SK-N-SH (cell line): ENCODE results near the gene PALS1.

ENCODE experiments used
- EP300 ChIP-seq, 2 experiments: IDR thresholded peaks; 2 replicates each; pipeline versions ENCODE4 v1.4.0 to v1.6.1; 2012; ENCODE audit warnings: borderline replicate concordance in 1 of 2, low read depth in 1 of 2, low read length in 1 of 2
- EZH2phosphoT487 ChIP-seq: fragments of 200-600 bp; sonication (generic); IDR thresholded peaks from 2 replicates; pipeline ENCODE4 v1.6.1; 2017; ENCODE audit warnings: low read depth, mixed run types, mild to moderate bottlenecking, antibody characterized with exemption, moderate library complexity, borderline replicate concordance
- FOSL2 ChIP-seq: IDR thresholded peaks from 2 replicates; pipeline ENCODE4 v1.4.0; 2012; ENCODE audit warnings: low read depth, mild to moderate bottlenecking, moderate library complexity, borderline replicate concordance
- GABPA ChIP-seq: IDR thresholded peaks from 2 replicates; pipeline ENCODE4 v1.4.0; 2012; ENCODE audit warnings: low read depth, mild to moderate bottlenecking
- POLR2AphosphoS5 ChIP-seq: IDR thresholded peaks from 2 replicates; pipeline ENCODE4 v1.6.1; 2012; ENCODE audit warnings: low read depth, low read length
- RAD21 ChIP-seq: IDR thresholded peaks from 2 replicates; pipeline ENCODE4 v1.6.1; 2012; ENCODE audit warnings: mild to moderate bottlenecking, low read length
- RCOR1 ChIP-seq: fragments of 150-350 bp; IDR thresholded peaks from 2 replicates; pipeline ENCODE4 v1.6.1; 2017; ENCODE audit warnings: antibody characterized with exemption, low read length
- SMC3 ChIP-seq: IDR thresholded peaks from 2 replicates; pipeline ENCODE4 v1.6.1; 2012; ENCODE audit warnings: low read depth, low read length, improper control_type of control experiment
- TAF1 ChIP-seq: IDR thresholded peaks from 2 replicates; pipeline ENCODE4 v1.6.1; 2012; ENCODE audit warnings: low read depth, mild to moderate bottlenecking, low read length, moderate library complexity, borderline replicate concordance
- TF ChIP-seq, protein P1 (sequence below): fragments of 200-600 bp; sonication (generic); IDR thresholded peaks from 2 replicates; pipeline ENCODE4 v1.6.1; 2017; ENCODE audit warnings: antibody characterized with exemption, mild to moderate bottlenecking, moderate library complexity
- TF ChIP-seq, protein P2 (sequence below): IDR thresholded peaks from 2 replicates; pipeline ENCODE4 v1.4.0; 2012; ENCODE audit warnings: low read depth, borderline replicate concordance
- TF ChIP-seq, protein P3 (sequence below): fragments of 150-350 bp; IDR thresholded peaks from 2 replicates; pipeline ENCODE4 v1.6.1; 2017; ENCODE audit warnings: antibody characterized with exemption, low read length, low read depth, borderline replicate concordance
- TF ChIP-seq, protein P4 (sequence below): IDR thresholded peaks from 2 replicates; pipeline ENCODE4 v1.6.1; 2012; ENCODE audit warnings: mild to moderate bottlenecking, low read depth, low read length, moderate library complexity

DNA sequence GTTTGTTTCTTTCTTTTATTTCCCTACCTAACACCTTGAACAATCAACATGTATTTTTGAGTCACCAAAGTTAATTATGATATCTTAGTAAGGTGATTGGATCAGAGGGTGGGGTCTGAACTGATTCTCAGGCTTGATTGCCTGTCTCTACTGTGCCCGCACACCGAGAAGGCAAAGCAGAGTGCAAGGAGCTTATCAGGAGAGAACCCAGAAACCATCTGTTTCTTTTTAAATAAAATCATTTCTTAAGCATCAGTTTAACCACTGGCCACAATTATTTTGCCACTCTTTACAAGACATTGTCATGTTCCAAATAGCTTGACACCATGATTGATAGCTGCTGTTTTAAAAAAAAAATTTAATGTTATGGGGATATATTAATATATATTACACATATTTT, 48.9 kb upstream of the PALS1 start:
- TF ChIP-seq, protein P1, sequence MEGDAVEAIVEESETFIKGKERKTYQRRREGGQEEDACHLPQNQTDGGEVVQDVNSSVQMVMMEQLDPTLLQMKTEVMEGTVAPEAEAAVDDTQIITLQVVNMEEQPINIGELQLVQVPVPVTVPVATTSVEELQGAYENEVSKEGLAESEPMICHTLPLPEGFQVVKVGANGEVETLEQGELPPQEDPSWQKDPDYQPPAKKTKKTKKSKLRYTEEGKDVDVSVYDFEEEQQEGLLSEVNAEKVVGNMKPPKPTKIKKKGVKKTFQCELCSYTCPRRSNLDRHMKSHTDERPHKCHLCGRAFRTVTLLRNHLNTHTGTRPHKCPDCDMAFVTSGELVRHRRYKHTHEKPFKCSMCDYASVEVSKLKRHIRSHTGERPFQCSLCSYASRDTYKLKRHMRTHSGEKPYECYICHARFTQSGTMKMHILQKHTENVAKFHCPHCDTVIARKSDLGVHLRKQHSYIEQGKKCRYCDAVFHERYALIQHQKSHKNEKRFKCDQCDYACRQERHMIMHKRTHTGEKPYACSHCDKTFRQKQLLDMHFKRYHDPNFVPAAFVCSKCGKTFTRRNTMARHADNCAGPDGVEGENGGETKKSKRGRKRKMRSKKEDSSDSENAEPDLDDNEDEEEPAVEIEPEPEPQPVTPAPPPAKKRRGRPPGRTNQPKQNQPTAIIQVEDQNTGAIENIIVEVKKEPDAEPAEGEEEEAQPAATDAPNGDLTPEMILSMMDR, result no peak
- TF ChIP-seq GABPA (no peak), RAD21 (no peak), EP300 (IDR thresholded peaks at IDR 0.05; ENCODE audit: borderline replicate concordance in 1 of 2, low read depth in 1 of 2, low read length in 1 of 2) (no peak), SMC3 (no peak), TAF1 (no peak), FOSL2 (no peak), POLR2AphosphoS5 (no peak), EZH2phosphoT487 (no peak), RCOR1 (no peak)
- TF ChIP-seq, protein P2, sequence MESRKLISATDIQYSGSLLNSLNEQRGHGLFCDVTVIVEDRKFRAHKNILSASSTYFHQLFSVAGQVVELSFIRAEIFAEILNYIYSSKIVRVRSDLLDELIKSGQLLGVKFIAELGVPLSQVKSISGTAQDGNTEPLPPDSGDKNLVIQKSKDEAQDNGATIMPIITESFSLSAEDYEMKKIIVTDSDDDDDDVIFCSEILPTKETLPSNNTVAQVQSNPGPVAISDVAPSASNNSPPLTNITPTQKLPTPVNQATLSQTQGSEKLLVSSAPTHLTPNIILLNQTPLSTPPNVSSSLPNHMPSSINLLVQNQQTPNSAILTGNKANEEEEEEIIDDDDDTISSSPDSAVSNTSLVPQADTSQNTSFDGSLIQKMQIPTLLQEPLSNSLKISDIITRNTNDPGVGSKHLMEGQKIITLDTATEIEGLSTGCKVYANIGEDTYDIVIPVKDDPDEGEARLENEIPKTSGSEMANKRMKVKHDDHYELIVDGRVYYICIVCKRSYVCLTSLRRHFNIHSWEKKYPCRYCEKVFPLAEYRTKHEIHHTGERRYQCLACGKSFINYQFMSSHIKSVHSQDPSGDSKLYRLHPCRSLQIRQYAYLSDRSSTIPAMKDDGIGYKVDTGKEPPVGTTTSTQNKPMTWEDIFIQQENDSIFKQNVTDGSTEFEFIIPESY, result no peak
- TF ChIP-seq, protein P3, sequence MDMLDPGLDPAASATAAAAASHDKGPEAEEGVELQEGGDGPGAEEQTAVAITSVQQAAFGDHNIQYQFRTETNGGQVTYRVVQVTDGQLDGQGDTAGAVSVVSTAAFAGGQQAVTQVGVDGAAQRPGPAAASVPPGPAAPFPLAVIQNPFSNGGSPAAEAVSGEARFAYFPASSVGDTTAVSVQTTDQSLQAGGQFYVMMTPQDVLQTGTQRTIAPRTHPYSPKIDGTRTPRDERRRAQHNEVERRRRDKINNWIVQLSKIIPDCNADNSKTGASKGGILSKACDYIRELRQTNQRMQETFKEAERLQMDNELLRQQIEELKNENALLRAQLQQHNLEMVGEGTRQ, result no peak
- TF ChIP-seq, protein P4, sequence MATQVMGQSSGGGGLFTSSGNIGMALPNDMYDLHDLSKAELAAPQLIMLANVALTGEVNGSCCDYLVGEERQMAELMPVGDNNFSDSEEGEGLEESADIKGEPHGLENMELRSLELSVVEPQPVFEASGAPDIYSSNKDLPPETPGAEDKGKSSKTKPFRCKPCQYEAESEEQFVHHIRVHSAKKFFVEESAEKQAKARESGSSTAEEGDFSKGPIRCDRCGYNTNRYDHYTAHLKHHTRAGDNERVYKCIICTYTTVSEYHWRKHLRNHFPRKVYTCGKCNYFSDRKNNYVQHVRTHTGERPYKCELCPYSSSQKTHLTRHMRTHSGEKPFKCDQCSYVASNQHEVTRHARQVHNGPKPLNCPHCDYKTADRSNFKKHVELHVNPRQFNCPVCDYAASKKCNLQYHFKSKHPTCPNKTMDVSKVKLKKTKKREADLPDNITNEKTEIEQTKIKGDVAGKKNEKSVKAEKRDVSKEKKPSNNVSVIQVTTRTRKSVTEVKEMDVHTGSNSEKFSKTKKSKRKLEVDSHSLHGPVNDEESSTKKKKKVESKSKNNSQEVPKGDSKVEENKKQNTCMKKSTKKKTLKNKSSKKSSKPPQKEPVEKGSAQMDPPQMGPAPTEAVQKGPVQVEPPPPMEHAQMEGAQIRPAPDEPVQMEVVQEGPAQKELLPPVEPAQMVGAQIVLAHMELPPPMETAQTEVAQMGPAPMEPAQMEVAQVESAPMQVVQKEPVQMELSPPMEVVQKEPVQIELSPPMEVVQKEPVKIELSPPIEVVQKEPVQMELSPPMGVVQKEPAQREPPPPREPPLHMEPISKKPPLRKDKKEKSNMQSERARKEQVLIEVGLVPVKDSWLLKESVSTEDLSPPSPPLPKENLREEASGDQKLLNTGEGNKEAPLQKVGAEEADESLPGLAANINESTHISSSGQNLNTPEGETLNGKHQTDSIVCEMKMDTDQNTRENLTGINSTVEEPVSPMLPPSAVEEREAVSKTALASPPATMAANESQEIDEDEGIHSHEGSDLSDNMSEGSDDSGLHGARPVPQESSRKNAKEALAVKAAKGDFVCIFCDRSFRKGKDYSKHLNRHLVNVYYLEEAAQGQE, result no peak
